RWPE2 (cell line): ENCODE measurements around the gene KANTR.

Experiments used
- ATAC-seq: fragments of 200-7000 bp; cut with Tn5 transposase; 3 replicates; pipeline ENCODE4 v1.9.1; 2021; ENCODE audit warnings: low read depth
- DNase-seq: peaks from one replicate; pipeline ENCODE4 v3.0.0-alpha.2; 2020; ENCODE audit warnings: low spot score
- H3K27ac ChIP-seq: fragments of 450-650 bp; 2 replicates; pipeline ENCODE4 v1.5.1; 2017; ENCODE audit warnings: mild to moderate bottlenecking; ENCODE audit not compliant: poor library complexity, severe bottlenecking
- H3K27me3 ChIP-seq: fragments of 250-450 bp; sonication (Bioruptor Pico); 2 replicates; pipeline ENCODE4 v1.5.1; 2021; ENCODE audit warnings: mild to moderate bottlenecking, moderate library complexity; ENCODE audit not compliant: insufficient read depth, poor library complexity, severe bottlenecking
- H3K36me3 ChIP-seq: fragments of 250-450 bp; sonication (Bioruptor Pico); 2 replicates; pipeline ENCODE4 v1.5.1; 2020; ENCODE audit warnings: low read depth, mild to moderate bottlenecking, moderate library complexity
- H3K4me1 ChIP-seq: fragments of 250-450 bp; sonication (Bioruptor Pico); 2 replicates; pipeline ENCODE4 v1.5.1; 2021; ENCODE audit warnings: mild to moderate bottlenecking, moderate library complexity; ENCODE audit not compliant: insufficient read depth, poor library complexity, severe bottlenecking
- H3K4me3 ChIP-seq: fragments of 250-450 bp; sonication (Bioruptor Pico); 2 replicates; pipeline ENCODE4 v1.5.1; 2021; ENCODE audit warnings: mild to moderate bottlenecking, moderate library complexity; ENCODE audit not compliant: severe bottlenecking
- H3K9me3 ChIP-seq: fragments of 250-450 bp; sonication (Bioruptor Pico); 2 replicates; pipeline ENCODE4 v1.5.1; 2021; ENCODE audit warnings: mild to moderate bottlenecking, moderate library complexity; ENCODE audit not compliant: severe bottlenecking
- TF ChIP-seq, protein P1 (sequence below): fragments of 450-650 bp; IDR thresholded peaks from one replicate; pipeline ENCODE4 v1.5.1; 2017; ENCODE audit warnings: mild to moderate bottlenecking, moderate library complexity; ENCODE audit not compliant: poor library complexity, severe bottlenecking

The KANTR gene

DNA sequence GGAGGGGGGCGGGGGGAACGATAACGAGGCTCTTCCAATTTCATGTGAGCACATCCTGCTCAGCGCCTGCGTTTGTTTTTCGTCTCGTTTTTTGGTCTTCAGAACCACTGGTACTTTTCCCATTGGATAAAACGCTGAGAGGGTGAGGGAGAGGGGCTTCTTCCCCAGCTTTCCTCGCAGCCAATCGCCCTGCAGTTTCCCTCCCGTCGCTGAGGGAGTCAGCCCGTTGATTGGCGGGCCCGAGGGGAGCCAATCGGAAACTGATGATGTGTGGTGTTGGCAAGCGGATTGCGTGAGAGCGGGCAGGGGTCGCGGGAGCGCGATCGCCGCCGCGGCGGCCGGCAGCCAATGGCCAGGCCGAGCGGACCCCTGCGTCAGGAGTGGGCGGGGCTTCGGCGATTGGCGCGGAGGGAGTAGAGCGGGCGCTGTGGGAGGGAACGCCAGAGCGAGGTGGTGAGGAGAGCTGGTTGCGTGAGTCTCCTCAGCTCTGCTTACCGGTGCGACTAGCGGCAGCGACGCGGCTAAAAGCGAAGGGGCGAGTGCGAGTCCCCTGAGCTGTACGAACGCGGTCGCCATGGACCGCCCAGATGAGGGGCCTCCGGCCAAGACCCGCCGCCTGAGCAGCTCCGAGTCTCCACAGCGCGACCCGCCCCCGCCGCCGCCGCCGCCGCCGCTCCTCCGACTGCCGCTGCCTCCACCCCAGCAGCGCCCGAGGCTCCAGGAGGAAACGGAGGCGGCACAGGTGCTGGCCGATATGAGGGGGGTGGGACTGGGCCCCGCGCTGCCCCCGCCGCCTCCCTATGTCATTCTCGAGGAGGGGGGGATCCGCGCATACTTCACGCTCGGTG, 11.8 kb upstream of the KANTR start, which contains the start of gene TSPYL2:
TSS of gene TSPYL2 (plus strand) at position 443 of the 848 bp plus-strand sequence. CDS start at position 575, 132 bp downstream.
- peak; percentile 90 for DNase-seq
- TF ChIP-seq, protein P1, sequence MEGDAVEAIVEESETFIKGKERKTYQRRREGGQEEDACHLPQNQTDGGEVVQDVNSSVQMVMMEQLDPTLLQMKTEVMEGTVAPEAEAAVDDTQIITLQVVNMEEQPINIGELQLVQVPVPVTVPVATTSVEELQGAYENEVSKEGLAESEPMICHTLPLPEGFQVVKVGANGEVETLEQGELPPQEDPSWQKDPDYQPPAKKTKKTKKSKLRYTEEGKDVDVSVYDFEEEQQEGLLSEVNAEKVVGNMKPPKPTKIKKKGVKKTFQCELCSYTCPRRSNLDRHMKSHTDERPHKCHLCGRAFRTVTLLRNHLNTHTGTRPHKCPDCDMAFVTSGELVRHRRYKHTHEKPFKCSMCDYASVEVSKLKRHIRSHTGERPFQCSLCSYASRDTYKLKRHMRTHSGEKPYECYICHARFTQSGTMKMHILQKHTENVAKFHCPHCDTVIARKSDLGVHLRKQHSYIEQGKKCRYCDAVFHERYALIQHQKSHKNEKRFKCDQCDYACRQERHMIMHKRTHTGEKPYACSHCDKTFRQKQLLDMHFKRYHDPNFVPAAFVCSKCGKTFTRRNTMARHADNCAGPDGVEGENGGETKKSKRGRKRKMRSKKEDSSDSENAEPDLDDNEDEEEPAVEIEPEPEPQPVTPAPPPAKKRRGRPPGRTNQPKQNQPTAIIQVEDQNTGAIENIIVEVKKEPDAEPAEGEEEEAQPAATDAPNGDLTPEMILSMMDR: no peak
- Histone ChIP-seq H3K4me1 (no peaks in the 10 kb centered on the region), H3K9me3 (no peaks in the 10 kb centered on the region), H3K4me3 (peak within 1 kb of the TSS; percentile 60), H3K27ac (peak within 1 kb of the TSS; percentile 38), H3K27me3 (no peaks in the 10 kb centered on the region), H3K36me3 (peaks cover 28% of the 10 kb centered on the region)
- ATAC-seq: peak; percentile 91

DNA sequence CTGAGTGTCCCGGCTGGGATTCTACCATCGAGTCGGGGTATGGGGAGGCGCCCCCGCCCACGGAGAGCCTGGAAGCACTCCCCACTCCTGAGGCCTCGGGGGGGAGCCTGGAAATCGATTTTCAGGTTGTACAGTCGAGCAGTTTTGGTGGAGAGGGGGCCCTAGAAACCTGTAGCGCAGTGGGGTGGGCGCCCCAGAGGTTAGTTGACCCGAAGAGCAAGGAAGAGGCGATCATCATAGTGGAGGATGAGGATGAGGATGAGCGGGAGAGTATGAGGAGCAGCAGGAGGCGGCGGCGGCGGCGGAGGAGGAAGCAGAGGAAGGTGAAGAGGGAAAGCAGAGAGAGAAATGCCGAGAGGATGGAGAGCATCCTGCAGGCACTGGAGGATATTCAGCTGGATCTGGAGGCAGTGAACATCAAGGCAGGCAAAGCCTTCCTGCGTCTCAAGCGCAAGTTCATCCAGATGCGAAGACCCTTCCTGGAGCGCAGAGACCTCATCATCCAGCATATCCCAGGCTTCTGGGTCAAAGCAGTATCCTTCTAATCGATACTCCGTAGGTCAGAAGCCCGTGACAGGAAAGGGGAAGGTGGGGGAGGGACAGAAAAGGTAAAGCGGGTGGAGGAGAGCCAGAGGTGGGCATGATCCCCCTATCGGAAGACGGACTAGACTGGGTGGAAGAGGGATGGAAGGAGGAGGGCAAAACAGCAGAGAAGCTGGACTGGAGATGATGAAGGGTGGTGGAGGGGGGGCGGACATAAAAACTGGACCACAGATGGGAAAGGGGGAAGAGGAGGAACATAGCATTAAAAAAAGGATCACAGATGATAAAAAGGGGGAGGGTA, 10.9 kb upstream of the KANTR start:
- Histone ChIP-seq H3K9me3 (no peaks in the 10 kb centered on the region), H3K27me3 (no peaks in the 10 kb centered on the region), H3K27ac (peak overlapping the region; percentile 38), H3K36me3 (peaks cover 28% of the 10 kb centered on the region), H3K4me3 (peak overlapping the region; percentile 60), H3K4me1 (no peaks in the 10 kb centered on the region)
- ATAC-seq: no peak; the same call in 2 of the 3 replicates
- no peak for DNase-seq
- TF ChIP-seq, protein P1: no peak

DNA sequence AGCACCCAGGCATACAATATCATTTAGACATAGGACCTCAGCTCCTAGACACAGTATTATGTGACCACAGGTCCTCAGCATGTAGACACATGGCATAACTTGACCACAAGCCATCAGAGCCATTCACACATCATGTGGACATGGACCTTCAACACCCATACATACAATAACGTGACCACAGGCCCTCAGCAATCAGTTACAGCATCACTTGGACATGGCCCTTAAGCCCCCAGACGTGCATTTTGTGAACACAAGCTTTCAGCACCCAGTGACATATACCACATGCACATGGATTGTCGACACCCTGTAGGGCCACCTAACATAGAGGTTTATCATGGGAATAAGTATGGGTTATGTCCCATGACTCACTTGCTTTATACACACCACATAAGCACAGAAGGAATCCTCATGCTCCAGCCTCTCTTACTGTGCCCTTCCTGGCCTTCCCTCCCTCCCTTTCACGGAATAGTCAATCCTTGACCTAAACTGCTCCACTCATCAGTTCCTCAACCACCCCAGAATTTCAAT, 9.8 kb upstream of the KANTR start:
- no peak for DNase-seq
- no peak for ATAC-seq
- H3K27ac ChIP-seq: no peak overlapping the region

DNA sequence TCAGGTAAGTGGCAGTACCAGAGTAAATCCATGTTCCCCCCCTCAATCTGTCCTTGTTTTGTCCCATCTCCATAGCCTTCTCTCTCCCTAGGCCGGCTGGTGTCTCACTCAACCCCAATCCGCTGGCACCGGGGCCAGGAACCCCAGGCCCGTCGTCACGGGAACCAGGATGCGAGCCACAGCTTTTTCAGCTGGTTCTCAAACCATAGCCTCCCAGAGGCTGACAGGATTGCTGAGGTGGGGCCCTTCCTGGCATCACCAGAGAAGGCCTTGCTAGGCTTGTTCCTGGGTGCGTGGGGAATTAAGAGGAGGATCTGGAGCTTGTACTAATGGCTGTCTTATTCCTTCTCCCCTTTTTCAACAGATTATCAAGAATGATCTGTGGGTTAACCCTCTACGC, 9.1 kb upstream of the KANTR start:
- DNase-seq (no peak), ATAC-seq (no peak)
- TF ChIP-seq, protein P1: no peak
- peaks cover 28% of the 10 kb centered on the region for H3K36me3 ChIP-seq
- H3K27me3 ChIP-seq: no peaks in the 10 kb centered on the region
- no peaks in the 10 kb centered on the region for H3K9me3 ChIP-seq
- H3K4me3 ChIP-seq: no peak overlapping the region
- no peak overlapping the region for H3K27ac ChIP-seq
- H3K4me1 ChIP-seq: peaks cover 2% of the 10 kb centered on the region

More for the DNA sequence above, 9.8 kb upstream of the KANTR start:
- TF ChIP-seq, protein P1: no peak
- peaks cover 28% of the 10 kb centered on the region for H3K36me3 ChIP-seq
- no peaks in the 10 kb centered on the region for H3K9me3 ChIP-seq
- no peak overlapping the region for H3K4me3 ChIP-seq
- H3K27me3 ChIP-seq: no peaks in the 10 kb centered on the region
- peaks cover 2% of the 10 kb centered on the region for H3K4me1 ChIP-seq
